ENCODE data around the gene PURB.

DNA sequence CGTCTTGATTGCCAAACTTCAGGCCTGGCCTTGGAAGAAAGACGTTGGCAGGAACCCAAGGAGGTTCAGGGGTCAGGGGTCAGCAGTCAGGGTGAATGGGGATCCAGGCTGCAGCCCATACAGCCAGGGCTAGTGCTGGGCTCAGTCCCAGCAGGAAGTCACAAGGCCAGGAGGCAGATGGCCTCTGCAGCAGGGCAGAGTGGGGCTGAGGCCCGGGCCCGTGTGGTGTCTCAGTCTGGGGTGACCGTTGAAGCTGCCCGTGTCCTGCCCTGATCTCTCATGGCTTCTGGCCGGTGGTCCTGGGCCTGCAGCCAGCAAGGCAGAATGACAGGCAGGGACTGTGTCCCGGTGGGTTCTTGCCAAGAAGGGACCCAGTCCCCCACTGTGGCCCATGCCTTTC, 26.6 kb upstream of the PURB start:
- TF ChIP-seq SMC3 (conservative IDR thresholded peaks at IDR 0.05; ENCODE audit: poor library complexity) (no peak), CTCF (IDR thresholded peaks at IDR 0.05; ENCODE audit: poor library complexity, severe bottlenecking) (no peak), POLR2AphosphoS5 (IDR thresholded peaks at IDR 0.05) (no peak), REST (IDR thresholded peaks at IDR 0.05; ENCODE audit: borderline replicate concordance) (no peak)

All from neural cell (in vitro differentiated cells).